Dendritic cell treated with granulocyte-macrophage colony-stimulating factor and Interleukin-4, amounts not matched to agents 40 ng/mL and 50 ng/mL, for 4 days (primary cell): Measurements from ENCODE around the gene PRF1.

Source experiments
- H3K27ac Mint-ChIP-seq: one replicate; pipeline ENCODE4 v1.8.0; 2022; ENCODE audit warnings: mild to moderate bottlenecking, mixed read lengths
- H3K27me3 Mint-ChIP-seq: one replicate; pipeline ENCODE4 v1.8.0; 2022; ENCODE audit warnings: mild to moderate bottlenecking, mixed read lengths
- H3K36me3 Mint-ChIP-seq: one replicate; pipeline ENCODE4 v1.8.0; 2022; ENCODE audit warnings: low read depth, mixed read lengths
- H3K4me1 Mint-ChIP-seq: one replicate; pipeline ENCODE4 v1.8.0; 2022; ENCODE audit warnings: low read depth, mixed read lengths
- H3K4me3 Mint-ChIP-seq: one replicate; pipeline ENCODE4 v1.8.0; 2022; ENCODE audit warnings: mild to moderate bottlenecking, moderate library complexity, mixed read lengths
- H3K9me3 Mint-ChIP-seq: one replicate; pipeline ENCODE4 v1.8.0; 2022; ENCODE audit warnings: mixed read lengths
- intact Hi-C: fragments of 100-400 bp; cut with micrococcal nuclease; formaldehyde crosslinking; loops from one replicate; pipeline ENCODE4 v1.15.0; 2022

Gene PRF1

GRCh38 chr10:70571236-70571635 lies 31.3 kb downstream of the PRF1 start:
- peak overlapping the region; percentile 43 for H3K27ac Mint-ChIP-seq
- no peaks in the 10 kb centered on the region for H3K36me3 Mint-ChIP-seq
- H3K9me3 Mint-ChIP-seq = no peaks in the 10 kb centered on the region
- no peak overlapping the region for H3K4me3 Mint-ChIP-seq
- intact Hi-C loops = no loop called here
- peaks cover 33% of the 10 kb centered on the region for H3K4me1 Mint-ChIP-seq
- H3K27me3 Mint-ChIP-seq = peaks cover 13% of the 10 kb centered on the region

DNA sequence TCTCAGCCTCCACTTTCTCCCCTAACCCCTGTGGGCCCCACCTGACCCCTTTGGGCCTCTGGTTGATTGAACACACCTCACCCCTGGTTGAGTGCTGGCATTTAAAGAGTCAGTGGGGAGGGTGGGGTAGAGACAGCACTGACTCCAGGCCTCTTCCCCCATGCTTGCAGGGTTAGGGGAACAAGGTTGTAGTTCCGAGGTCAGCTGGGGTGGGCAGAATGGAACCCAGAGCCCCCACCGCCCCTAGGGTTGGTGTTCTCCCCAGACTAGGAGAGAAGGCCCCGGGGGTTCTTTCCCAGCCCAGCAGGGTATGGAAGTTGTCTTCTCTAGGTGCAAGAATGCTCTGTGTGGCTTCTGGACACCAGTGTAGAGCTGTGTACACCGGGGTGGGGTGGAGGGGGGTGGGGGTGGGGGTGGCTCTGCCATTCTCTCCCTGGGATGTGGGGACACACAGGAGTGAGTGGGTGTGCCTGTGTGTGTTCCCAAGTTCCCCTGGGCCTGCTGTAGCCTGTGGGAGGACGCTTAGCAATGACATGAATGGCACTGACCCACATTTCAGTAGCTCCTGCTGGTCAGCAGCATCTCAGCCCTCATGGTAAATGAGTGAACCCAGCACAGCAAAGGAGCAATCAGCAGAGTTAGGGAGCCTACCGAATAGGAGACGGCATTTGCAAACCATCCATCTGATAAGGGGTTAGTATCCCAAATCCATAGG lies 33.6 kb downstream of the PRF1 start:
- Mint-ChIP-seq H3K4me3 (no peak overlapping the region), H3K27ac (no peak overlapping the region), H3K4me1 (peaks cover 35% of the 10 kb centered on the region), H3K9me3 (no peaks in the 10 kb centered on the region), H3K36me3 (no peaks in the 10 kb centered on the region), H3K27me3 (peaks cover 18% of the 10 kb centered on the region)
- intact Hi-C loops = no loop called here

GRCh38 chr10:70568113-70568512 lies 34.4 kb downstream of the PRF1 start:
- intact Hi-C loops = no loop called here

GRCh38 chr10:70567603-70568002 lies 34.9 kb downstream of the PRF1 start:
- H3K4me1 Mint-ChIP-seq = peaks cover 42% of the 10 kb centered on the region
- H3K4me3 Mint-ChIP-seq = no peak overlapping the region
- no peak overlapping the region for H3K27ac Mint-ChIP-seq
- intact Hi-C loops = no loop called here
- H3K9me3 Mint-ChIP-seq = no peaks in the 10 kb centered on the region
- no peaks in the 10 kb centered on the region for H3K36me3 Mint-ChIP-seq
- H3K27me3 Mint-ChIP-seq = peaks cover 18% of the 10 kb centered on the region

More at GRCh38 chr10:70568113-70568512, 34.4 kb downstream of the PRF1 start:
- Mint-ChIP-seq H3K36me3 (no peaks in the 10 kb centered on the region), H3K4me3 (no peak overlapping the region), H3K27ac (no peak overlapping the region), H3K27me3 (peaks cover 20% of the 10 kb centered on the region), H3K4me1 (peaks cover 40% of the 10 kb centered on the region), H3K9me3 (no peaks in the 10 kb centered on the region)

DNA sequence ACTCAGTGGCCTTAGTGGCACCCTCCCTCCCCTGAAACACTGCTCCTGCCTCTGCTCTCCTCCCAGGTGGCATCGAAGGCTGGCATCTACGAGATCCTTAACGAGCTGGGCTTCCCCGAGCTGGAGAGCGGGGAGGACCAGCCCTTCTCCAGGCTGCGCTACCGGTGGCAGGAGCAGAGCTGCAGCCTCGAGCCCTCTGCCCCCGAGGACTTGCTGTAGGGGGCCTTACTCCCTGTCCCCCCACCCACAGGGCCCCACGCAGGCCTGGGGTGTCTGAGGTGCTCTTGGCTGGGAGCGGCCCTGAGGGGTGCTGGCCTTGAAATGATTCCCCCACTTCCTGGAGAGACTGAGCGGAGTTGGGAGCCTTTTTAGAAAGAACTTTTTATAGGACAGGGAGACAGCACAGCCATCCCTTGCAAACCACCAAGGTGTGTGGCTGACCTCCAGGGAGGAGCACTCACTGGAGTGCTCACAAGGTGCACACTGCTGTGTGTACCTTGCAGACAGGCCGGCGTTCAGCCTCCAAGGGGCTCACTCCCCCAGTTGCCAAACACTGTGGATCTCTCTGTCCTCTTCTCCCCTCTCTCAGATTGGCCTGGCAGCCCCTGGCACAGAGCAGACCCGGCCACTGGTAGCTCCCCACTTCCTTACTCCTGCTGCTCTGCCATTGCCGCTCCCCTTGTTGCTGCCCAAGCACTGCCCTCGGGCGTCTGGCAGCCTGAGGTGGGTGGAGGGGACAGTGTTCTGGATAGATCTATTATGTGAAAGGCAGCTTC lies 35.8 kb downstream of the PRF1 start:
- H3K36me3 Mint-ChIP-seq = no peaks in the 10 kb centered on the region
- H3K27ac Mint-ChIP-seq = no peak overlapping the region
- intact Hi-C loops = no loop called here
- no peaks in the 10 kb centered on the region for H3K9me3 Mint-ChIP-seq
- peaks cover 50% of the 10 kb centered on the region for H3K4me1 Mint-ChIP-seq
- H3K27me3 Mint-ChIP-seq = peaks cover 16% of the 10 kb centered on the region
- no peak overlapping the region for H3K4me3 Mint-ChIP-seq

- Mint-ChIP-seq H3K36me3 (no peaks in the 10 kb centered on the region), H3K27ac (peak overlapping the region; percentile 51), H3K4me1 (peaks cover 54% of the 10 kb centered on the region), H3K9me3 (no peaks in the 10 kb centered on the region), H3K4me3 (no peak overlapping the region), H3K27me3 (peaks cover 13% of the 10 kb centered on the region)
- intact Hi-C loops = no loop called here
These were observed 36.7 kb downstream of the PRF1 start for GRCh38 chr10:70565556-70566514.

GRCh38 chr10:70564901-70565351 lies 37.6 kb downstream of the PRF1 start:
- Mint-ChIP-seq H3K4me1 (peaks cover 60% of the 10 kb centered on the region), H3K4me3 (no peak overlapping the region), H3K36me3 (no peaks in the 10 kb centered on the region), H3K27me3 (peaks cover 16% of the 10 kb centered on the region), H3K27ac (peak overlapping the region; percentile 51), H3K9me3 (no peaks in the 10 kb centered on the region)
- intact Hi-C loops = no loop called here

GRCh38 chr10:70564113-70564725 lies 38.3 kb downstream of the PRF1 start:
- intact Hi-C loops = no loop called here
- Mint-ChIP-seq H3K27ac (no peak overlapping the region), H3K4me1 (peaks cover 67% of the 10 kb centered on the region), H3K36me3 (no peaks in the 10 kb centered on the region), H3K4me3 (no peak overlapping the region), H3K9me3 (no peaks in the 10 kb centered on the region), H3K27me3 (peaks cover 23% of the 10 kb centered on the region)

DNA sequence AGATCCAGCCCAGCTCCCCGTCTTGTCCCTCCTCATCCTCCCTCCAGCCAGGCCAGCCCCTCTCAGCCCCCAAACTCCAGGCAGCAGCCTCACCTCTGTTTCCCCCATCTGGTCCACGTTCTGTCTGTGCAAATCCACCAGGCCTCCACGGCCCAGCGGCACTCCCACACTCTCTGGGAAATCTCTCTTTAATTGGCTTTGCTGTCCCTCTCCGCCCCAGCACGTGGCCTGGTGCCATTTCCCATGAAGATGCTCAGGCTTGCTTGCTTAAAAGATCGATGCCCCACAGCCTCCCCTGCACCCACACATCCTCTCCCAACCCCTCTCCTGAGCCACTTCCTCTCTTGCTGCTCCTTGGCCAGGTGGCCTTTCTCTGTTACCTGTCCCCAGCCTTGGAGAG lies 39.3 kb downstream of the PRF1 start:
- H3K4me1 Mint-ChIP-seq = peaks cover 76% of the 10 kb centered on the region
- peaks cover 33% of the 10 kb centered on the region for H3K27me3 Mint-ChIP-seq
- H3K36me3 Mint-ChIP-seq = no peaks in the 10 kb centered on the region
- no peaks in the 10 kb centered on the region for H3K9me3 Mint-ChIP-seq
- intact Hi-C loops = no loop called here
- no peak overlapping the region for H3K4me3 Mint-ChIP-seq
- no peak overlapping the region for H3K27ac Mint-ChIP-seq

GRCh38 chr10:70562036-70562755 lies 40.3 kb downstream of the PRF1 start:
- Mint-ChIP-seq H3K4me3 (peak overlapping the region; percentile 22), H3K27me3 (peaks cover 39% of the 10 kb centered on the region), H3K4me1 (peaks cover 72% of the 10 kb centered on the region), H3K36me3 (no peaks in the 10 kb centered on the region), H3K27ac (peak overlapping the region; percentile 9), H3K9me3 (no peaks in the 10 kb centered on the region)
- intact Hi-C loops = no loop called here

GRCh38 chr10:70561558-70561957 lies 41.0 kb downstream of the PRF1 start:
- intact Hi-C loops = no loop called here
- Mint-ChIP-seq H3K9me3 (no peaks in the 10 kb centered on the region), H3K4me3 (peak overlapping the region; percentile 22), H3K27me3 (peaks cover 40% of the 10 kb centered on the region), H3K27ac (peak overlapping the region; percentile 9), H3K4me1 (peaks cover 71% of the 10 kb centered on the region), H3K36me3 (no peaks in the 10 kb centered on the region)

- Mint-ChIP-seq H3K27me3 (peaks cover 36% of the 10 kb centered on the region), H3K36me3 (no peaks in the 10 kb centered on the region), H3K9me3 (no peaks in the 10 kb centered on the region), H3K4me1 (peaks cover 66% of the 10 kb centered on the region), H3K27ac (peak overlapping the region; percentile 9), H3K4me3 (no peak overlapping the region)
- intact Hi-C loops = no loop called here
These were observed 41.5 kb downstream of the PRF1 start for GRCh38 chr10:70561070-70561469.

GRCh38 chr10:70560511-70560941 lies 42.0 kb downstream of the PRF1 start:
- Mint-ChIP-seq H3K4me3 (no peak overlapping the region), H3K4me1 (peaks cover 61% of the 10 kb centered on the region), H3K27me3 (peaks cover 32% of the 10 kb centered on the region), H3K36me3 (no peaks in the 10 kb centered on the region), H3K9me3 (no peaks in the 10 kb centered on the region), H3K27ac (no peak overlapping the region)
- intact Hi-C loops = no loop called here
